ENCODE results near the gene ACOT11. TPM values are rescaled to one million over a fixed set of nuclear protein-coding genes. Genes with fewer than 3 reads are reported as not detected.

Gene ACOT11
- total and polyA plus RNA-seq, 2 donors (not counting 1 experiment from before 2014, with no cell fraction given) = 0.73 to 2.5 TPM

GRCh38 chr1:54580856-54581550 is 33.0 kb downstream of the ACOT11 start:
- no peak for TF ChIP-seq CTCF (conservative IDR thresholded peaks at IDR 0.05 in 1 of 2, IDR thresholded peaks at IDR 0.05 in 1 of 2; ENCODE audit: low read depth in 1 of 2, low read length in 2 of 2)
- TF ChIP-seq EZH2 (IDR thresholded peaks at IDR 0.05; ENCODE audit: low read length, missing control alignments) = no peak
- H3K4me1 ChIP-seq (ENCODE audit: control insufficient read depth, extremely low read depth, insufficient read depth, low read length) = no peaks in the 10 kb centered on the region
- no peaks in the 10 kb centered on the region for H4K20me1 ChIP-seq (ENCODE audit: control insufficient read depth, extremely low read depth, insufficient read depth, low read length)
- no peaks in the 10 kb centered on the region for H3K79me2 ChIP-seq (ENCODE audit: control insufficient read depth, insufficient read depth, low read length)
- no peak for DNase-seq (ENCODE audit: low read depth in 2 of 2)
- no peak overlapping the region for H3K4me3 ChIP-seq (replicated peaks in 1 of 4; ENCODE audit: control extremely low read depth in 1 of 4, insufficient read depth in 1 of 4, low read depth in 3 of 4, low read length in 4 of 4)
- H3K27ac ChIP-seq (ENCODE audit: insufficient read depth, low read length) = no peak overlapping the region
- H2AFZ ChIP-seq (ENCODE audit: low read length) = no peak overlapping the region
- no peaks in the 10 kb centered on the region for H3K27me3 ChIP-seq (ENCODE audit: control insufficient read depth, insufficient read depth, low read length)
- no peaks in the 10 kb centered on the region for H3K9me3 ChIP-seq (ENCODE audit: control insufficient read depth, insufficient read depth, low read depth, low read length)
- no peaks in the 10 kb centered on the region for H3K36me3 ChIP-seq (ENCODE audit: control insufficient read depth, insufficient read depth, low read length)
- no peak overlapping the region for H3K4me2 ChIP-seq (ENCODE audit: extremely low read depth, insufficient read depth, low read length)
- H3K9ac ChIP-seq (ENCODE audit: insufficient read depth, low read length) = no peak overlapping the region

- Histone ChIP-seq H3K36me3 (ENCODE audit: control insufficient read depth, insufficient read depth, low read length) (no peaks in the 10 kb centered on the region), H3K4me2 (ENCODE audit: extremely low read depth, insufficient read depth, low read length) (no peak overlapping the region), H3K9ac (ENCODE audit: insufficient read depth, low read length) (no peak overlapping the region), H3K27ac (ENCODE audit: insufficient read depth, low read length) (no peak overlapping the region), H3K27me3 (ENCODE audit: control insufficient read depth, insufficient read depth, low read length) (no peaks in the 10 kb centered on the region), H3K9me3 (ENCODE audit: control insufficient read depth, insufficient read depth, low read depth, low read length) (no peaks in the 10 kb centered on the region), H3K4me3 (replicated peaks in 1 of 4; ENCODE audit: control extremely low read depth in 1 of 4, insufficient read depth in 1 of 4, low read depth in 3 of 4, low read length in 4 of 4) (no peak overlapping the region), H3K79me2 (ENCODE audit: control insufficient read depth, insufficient read depth, low read length) (no peaks in the 10 kb centered on the region), H3K4me1 (ENCODE audit: control insufficient read depth, extremely low read depth, insufficient read depth, low read length) (no peaks in the 10 kb centered on the region), H2AFZ (ENCODE audit: low read length) (no peak overlapping the region), H4K20me1 (ENCODE audit: control insufficient read depth, extremely low read depth, insufficient read depth, low read length) (no peaks in the 10 kb centered on the region)
- peak; percentile 72 to 82 for DNase-seq (ENCODE audit: low read depth in 2 of 2)
- no peak for TF ChIP-seq EZH2 (IDR thresholded peaks at IDR 0.05; ENCODE audit: low read length, missing control alignments)
- no peak for TF ChIP-seq CTCF (conservative IDR thresholded peaks at IDR 0.05 in 1 of 2, IDR thresholded peaks at IDR 0.05 in 1 of 2; ENCODE audit: low read depth in 1 of 2, low read length in 2 of 2)
Observed at GRCh38 chr1:54581621-54582035, 33.6 kb downstream of the ACOT11 start.

GRCh38 chr1:54582566-54583306 is 34.7 kb downstream of the ACOT11 start:
- Histone ChIP-seq H3K4me2 (ENCODE audit: extremely low read depth, insufficient read depth, low read length) (no peak overlapping the region), H4K20me1 (ENCODE audit: control insufficient read depth, extremely low read depth, insufficient read depth, low read length) (no peaks in the 10 kb centered on the region), H3K27ac (ENCODE audit: insufficient read depth, low read length) (no peak overlapping the region), H3K9me3 (ENCODE audit: control insufficient read depth, insufficient read depth, low read depth, low read length) (no peaks in the 10 kb centered on the region), H3K4me3 (replicated peaks in 1 of 4; ENCODE audit: control extremely low read depth in 1 of 4, insufficient read depth in 1 of 4, low read depth in 3 of 4, low read length in 4 of 4) (no peak overlapping the region), H3K27me3 (ENCODE audit: control insufficient read depth, insufficient read depth, low read length) (no peaks in the 10 kb centered on the region), H3K36me3 (ENCODE audit: control insufficient read depth, insufficient read depth, low read length) (no peaks in the 10 kb centered on the region), H2AFZ (ENCODE audit: low read length) (no peak overlapping the region), H3K79me2 (ENCODE audit: control insufficient read depth, insufficient read depth, low read length) (no peaks in the 10 kb centered on the region), H3K9ac (ENCODE audit: insufficient read depth, low read length) (no peak overlapping the region), H3K4me1 (ENCODE audit: control insufficient read depth, extremely low read depth, insufficient read depth, low read length) (no peaks in the 10 kb centered on the region)
- DNase-seq (ENCODE audit: low read depth in 2 of 2) = no peak
- TF ChIP-seq CTCF (conservative IDR thresholded peaks at IDR 0.05 in 1 of 2, IDR thresholded peaks at IDR 0.05 in 1 of 2; ENCODE audit: low read depth in 1 of 2, low read length in 2 of 2) (no peak), EZH2 (IDR thresholded peaks at IDR 0.05; ENCODE audit: low read length, missing control alignments) (no peak)

Measured in fibroblast of lung (primary cell).